Peyer's patch (tissue), 4 donors: ENCODE measurements around the gene BCL11A. TPM values are rescaled to one million over a fixed set of nuclear protein-coding genes. Genes with fewer than 3 reads are reported as not detected.

ENCODE experiments used
- DNase-seq, 3 donors: peaks; one replicate each; pipeline ENCODE4 v3.0.0-alpha.2; 2017 to 2019
- H3K27ac ChIP-seq, 4 donors: fragments of 200-600 bp; sonication (generic); one replicate each; pipeline ENCODE4 v1.5.1; 2016 to 2019
- H3K27me3 ChIP-seq, 2 donors: fragments of 200-600 bp; sonication (generic); one replicate each; pipeline ENCODE4 v1.5.1; 2019
- H3K36me3 ChIP-seq, 3 donors: fragments of 200-600 bp; sonication (generic); one replicate each; pipeline ENCODE4 v1.5.1; 2016 to 2019
- H3K4me1 ChIP-seq, 4 donors: fragments of 200-600 bp; sonication (generic); one replicate each; pipeline ENCODE4 v1.5.1; 2016 to 2019
- H3K4me3 ChIP-seq, 4 donors: fragments of 200-600 bp; sonication (generic); 1 replicate in 3 of 4; 2 replicates in 1 of 4; pipeline ENCODE4 v1.5.1; 2016 to 2019; ENCODE audit warnings: mild to moderate bottlenecking in 1 of 4
- H3K9me3 ChIP-seq, 4 donors: fragments of 200-600 bp; sonication (generic); one replicate each; pipeline ENCODE4 v1.5.1; 2016 to 2019; ENCODE audit warnings: mild to moderate bottlenecking in 1 of 4
- POLR2A ChIP-seq, 2 donors: fragments of 450-650 bp; IDR thresholded peaks; one replicate each; pipeline ENCODE4 v1.5.1; 2017; ENCODE audit warnings: antibody characterized with exemption in 2 of 2, mild to moderate bottlenecking in 2 of 2, moderate library complexity in 2 of 2
- total RNA-seq, 4 donors: library from RNA; depleted of rRNA; stranded (reverse); fragments of >200 nt; gene quantifications; one replicate each; pipeline ENCODE4 v1.1.0, GENCODE V29; 2016
- TF ChIP-seq, protein P1 (sequence below), 6 experiments: fragments of 450-650 bp in 4 of 6; fragments of 200-600 bp in 2 of 6; sonication (generic) in 1 of 6; IDR thresholded peaks; one replicate each; pipeline ENCODE4 v1.5.1; 2017 to 2019; ENCODE audit warnings: antibody characterized with exemption in 6 of 6, mild to moderate bottlenecking in 3 of 6, moderate library complexity in 1 of 6

Gene BCL11A
- total RNA-seq, 4 donors from 2014 or later = 35.4 to 94.9 (median 68.8) TPM

DNA sequence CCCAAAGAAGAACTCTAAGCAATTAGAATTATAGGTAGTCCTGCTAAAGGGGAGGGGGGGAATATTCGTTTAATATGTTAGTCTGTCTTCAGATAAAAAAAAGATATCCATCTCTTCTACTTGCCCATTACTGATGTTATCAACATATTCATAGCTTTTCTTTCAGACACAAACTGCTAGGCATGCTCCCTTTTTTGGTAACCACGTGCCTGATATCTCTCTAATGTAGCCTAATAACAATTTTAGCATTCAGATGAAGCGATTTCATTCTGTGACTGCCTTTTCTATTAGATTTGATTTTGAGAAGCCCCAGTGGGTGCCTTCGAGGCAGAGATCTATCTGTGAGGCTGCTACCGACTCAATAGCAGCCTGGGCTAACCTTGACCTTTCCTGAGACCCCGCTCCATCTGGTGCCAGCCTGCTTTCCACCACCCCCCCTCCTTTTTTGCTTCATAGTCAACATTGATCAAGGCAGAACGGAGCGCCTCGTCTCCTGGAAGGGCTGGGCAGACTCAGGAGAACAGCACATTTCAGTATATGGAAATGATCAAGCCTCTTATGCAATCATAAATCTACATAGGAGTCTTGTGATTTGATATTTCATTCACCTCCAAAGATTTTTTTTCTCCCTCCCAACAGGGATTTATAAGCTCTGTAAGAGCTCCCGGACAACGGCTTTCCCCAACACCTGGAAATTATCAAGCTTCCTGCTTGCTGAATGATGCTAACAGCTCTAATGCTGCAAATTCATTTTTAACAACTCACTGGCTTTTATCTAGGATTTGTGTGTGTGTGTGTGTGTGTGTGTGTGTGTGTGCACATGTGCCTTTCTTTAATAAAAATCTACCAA is 14.7 kb upstream of the BCL11A start:
- no peaks in the 10 kb centered on the region for H3K36me3 ChIP-seq
- H3K27ac ChIP-seq = no peak overlapping the region
- no peak for DNase-seq
- no peaks in the 10 kb centered on the region for H3K9me3 ChIP-seq
- H3K27me3 ChIP-seq = peaks cover 0 to 9% of the 10 kb centered on the region in 2 donors
- no peak for TF ChIP-seq POLR2A (IDR thresholded peaks at IDR 0.05)
- TF ChIP-seq, protein P1, sequence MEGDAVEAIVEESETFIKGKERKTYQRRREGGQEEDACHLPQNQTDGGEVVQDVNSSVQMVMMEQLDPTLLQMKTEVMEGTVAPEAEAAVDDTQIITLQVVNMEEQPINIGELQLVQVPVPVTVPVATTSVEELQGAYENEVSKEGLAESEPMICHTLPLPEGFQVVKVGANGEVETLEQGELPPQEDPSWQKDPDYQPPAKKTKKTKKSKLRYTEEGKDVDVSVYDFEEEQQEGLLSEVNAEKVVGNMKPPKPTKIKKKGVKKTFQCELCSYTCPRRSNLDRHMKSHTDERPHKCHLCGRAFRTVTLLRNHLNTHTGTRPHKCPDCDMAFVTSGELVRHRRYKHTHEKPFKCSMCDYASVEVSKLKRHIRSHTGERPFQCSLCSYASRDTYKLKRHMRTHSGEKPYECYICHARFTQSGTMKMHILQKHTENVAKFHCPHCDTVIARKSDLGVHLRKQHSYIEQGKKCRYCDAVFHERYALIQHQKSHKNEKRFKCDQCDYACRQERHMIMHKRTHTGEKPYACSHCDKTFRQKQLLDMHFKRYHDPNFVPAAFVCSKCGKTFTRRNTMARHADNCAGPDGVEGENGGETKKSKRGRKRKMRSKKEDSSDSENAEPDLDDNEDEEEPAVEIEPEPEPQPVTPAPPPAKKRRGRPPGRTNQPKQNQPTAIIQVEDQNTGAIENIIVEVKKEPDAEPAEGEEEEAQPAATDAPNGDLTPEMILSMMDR (IDR thresholded peaks at IDR 0.05) = no peak
- H3K4me3 ChIP-seq = no peak overlapping the region
- H3K4me1 ChIP-seq = peaks cover 0 to 12% (median 0%) of the 10 kb centered on the region in 4 donors

GRCh38 chr2:60567096-60567495 is 13.6 kb upstream of the BCL11A start:
- Histone ChIP-seq H3K4me1 (peaks cover 0 to 12% (median 0%) of the 10 kb centered on the region in 4 donors), H3K27ac (no peak overlapping the region), H3K4me3 (no peak overlapping the region), H3K27me3 (peaks cover 0 to 9% of the 10 kb centered on the region in 2 donors), H3K36me3 (no peaks in the 10 kb centered on the region), H3K9me3 (no peaks in the 10 kb centered on the region)
- TF ChIP-seq POLR2A (IDR thresholded peaks at IDR 0.05) = no peak
- TF ChIP-seq, protein P1 (IDR thresholded peaks at IDR 0.05) = no peak
- no peak for DNase-seq

- TF ChIP-seq POLR2A (IDR thresholded peaks at IDR 0.05) = no peak
- TF ChIP-seq, protein P1 (IDR thresholded peaks at IDR 0.05) = peak; percentile 17 to 41 (median 31)
- H3K9me3 ChIP-seq = no peaks in the 10 kb centered on the region
- DNase-seq = peak in 2 of 3 donors; percentile 63 to 74
- peaks cover 0 to 12% (median 0%) of the 10 kb centered on the region in 4 donors for H3K4me1 ChIP-seq
- H3K36me3 ChIP-seq = no peaks in the 10 kb centered on the region
- H3K27me3 ChIP-seq = peaks cover 0 to 3% of the 10 kb centered on the region in 2 donors
- H3K4me3 ChIP-seq = no peak overlapping the region
- no peak overlapping the region for H3K27ac ChIP-seq
Observed at GRCh38 chr2:60565472-60565871, 12.0 kb upstream of the BCL11A start.

DNA sequence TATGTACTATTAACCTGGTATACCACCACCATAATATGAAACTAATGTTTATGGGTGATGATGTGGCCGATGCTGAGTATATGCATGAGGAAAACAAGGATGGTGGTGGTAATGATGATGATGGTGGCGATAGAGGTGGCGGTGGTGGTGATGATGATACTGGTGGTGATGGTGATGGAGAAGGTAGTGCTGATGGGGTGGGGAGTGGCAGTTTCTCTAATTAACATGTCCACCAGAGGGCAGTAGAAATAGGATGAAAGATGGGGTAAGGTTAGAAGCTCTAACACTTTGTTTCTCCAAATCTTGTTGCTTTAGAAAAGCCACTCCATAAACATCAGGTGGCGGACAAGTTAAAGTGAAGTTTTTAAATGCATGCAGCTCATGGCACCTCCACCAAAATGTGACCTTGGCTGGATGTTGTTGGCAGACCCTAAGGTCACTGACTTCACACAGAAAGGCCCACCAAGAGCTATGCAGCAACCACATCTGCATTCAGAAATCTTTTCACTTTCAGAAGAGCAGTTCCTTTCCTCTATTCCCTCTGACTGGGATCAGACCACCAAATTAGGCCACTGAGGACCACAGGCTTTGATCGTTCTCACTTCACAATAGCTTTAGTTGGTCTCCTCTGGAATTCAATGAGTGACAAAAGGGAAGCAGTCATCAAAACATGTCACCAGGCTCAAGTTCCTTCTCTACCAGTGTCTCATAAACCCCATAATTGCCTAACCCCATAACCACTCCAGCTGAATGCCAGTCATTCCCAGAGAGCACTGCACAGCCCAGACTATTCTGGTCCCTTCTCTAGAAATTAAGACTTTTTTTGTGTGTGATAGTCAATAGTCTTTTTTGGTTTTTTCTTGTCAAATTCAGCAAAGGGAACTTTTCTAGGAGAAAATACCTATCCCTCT is 7.5 kb upstream of the BCL11A start:
- Histone ChIP-seq H3K27me3 (no peaks in the 10 kb centered on the region), H3K9me3 (no peaks in the 10 kb centered on the region), H3K4me1 (peaks cover 0 to 15% (median 0%) of the 10 kb centered on the region in 4 donors), H3K36me3 (no peaks in the 10 kb centered on the region), H3K4me3 (no peak overlapping the region), H3K27ac (no peak overlapping the region)
- no peak for TF ChIP-seq POLR2A (IDR thresholded peaks at IDR 0.05)
- TF ChIP-seq, protein P1 (IDR thresholded peaks at IDR 0.05) = peak in 5 of 6 experiments; percentile 45 to 60 (median 56)
- DNase-seq = no peak

DNA sequence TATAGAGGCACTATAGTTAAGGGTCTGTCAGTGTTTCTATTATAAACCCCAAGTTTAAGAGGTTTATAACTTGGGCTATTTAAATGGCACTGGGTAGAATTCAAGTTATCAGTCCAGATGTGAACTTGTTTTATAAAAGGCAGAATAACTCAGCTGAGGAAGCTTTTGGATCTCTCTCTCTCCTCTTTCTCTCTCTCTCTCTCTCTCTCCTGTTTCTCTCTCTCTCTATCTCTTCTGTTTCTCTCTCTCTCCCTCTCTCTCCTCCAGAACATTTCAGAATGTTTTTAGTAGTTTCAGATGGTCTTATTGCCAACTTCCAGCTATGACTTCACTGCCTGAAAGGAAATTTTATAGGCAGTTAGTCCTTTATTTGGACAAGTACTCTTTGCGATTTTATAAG is 6.4 kb upstream of the BCL11A start:
- no peak overlapping the region for H3K27ac ChIP-seq
- H3K36me3 ChIP-seq = no peaks in the 10 kb centered on the region
- no peaks in the 10 kb centered on the region for H3K9me3 ChIP-seq
- DNase-seq = no peak
- H3K27me3 ChIP-seq = no peaks in the 10 kb centered on the region
- H3K4me3 ChIP-seq = no peak overlapping the region
- peaks cover 0 to 25% (median 0%) of the 10 kb centered on the region in 4 donors for H3K4me1 ChIP-seq
- TF ChIP-seq POLR2A (IDR thresholded peaks at IDR 0.05) = no peak
- TF ChIP-seq, protein P1 (IDR thresholded peaks at IDR 0.05) = no peak
